Endothelial cell of umbilical vein (primary cell): ENCODE results near the gene CA6.

Experiments
- EZH2 ChIP-seq: IDR thresholded peaks from 2 replicates; pipeline ENCODE4 v1.6.1; 2012; ENCODE audit warnings: borderline replicate concordance, low read depth, mild to moderate bottlenecking, moderate library complexity, low read length, inconsistent platforms; ENCODE audit not compliant: severe bottlenecking
- FOS ChIP-seq: IDR thresholded peaks from 2 replicates; pipeline ENCODE4 v1.6.1; 2011; ENCODE audit warnings: mild to moderate bottlenecking, low read length, moderate library complexity, borderline replicate concordance; ENCODE audit not compliant: insufficient read depth
- JUN ChIP-seq: IDR thresholded peaks from 2 replicates; pipeline ENCODE4 v1.6.1; 2011; ENCODE audit warnings: borderline replicate concordance, low read depth; ENCODE audit not compliant: insufficient read length, insufficient read depth
- POLR2A ChIP-seq: IDR thresholded peaks from 2 replicates; pipeline ENCODE4 v1.6.1; 2012; ENCODE audit warnings: low read depth, mild to moderate bottlenecking, control low read depth, low read length
- POLR2AphosphoS5 ChIP-seq: IDR thresholded peaks from 2 replicates; pipeline ENCODE4 v1.6.1; 2012; ENCODE audit warnings: low read depth, mild to moderate bottlenecking, control low read depth, low read length, moderate library complexity; ENCODE audit not compliant: insufficient read depth
- TF ChIP-seq, protein P1 (sequence below), 2 donors: IDR thresholded peaks; 1 replicate in 1 of 2; 2 replicates in 1 of 2; pipeline ENCODE4 v1.5.1; 2011; ENCODE audit warnings: low read length in 2 of 2, mild to moderate bottlenecking in 2 of 2, moderate library complexity in 2 of 2, control low read depth in 1 of 2, inconsistent platforms in 1 of 2, low read depth in 1 of 2; ENCODE audit not compliant: insufficient read depth in 1 of 2; ENCODE audit errors: extremely low read depth in 1 of 2

DNA sequence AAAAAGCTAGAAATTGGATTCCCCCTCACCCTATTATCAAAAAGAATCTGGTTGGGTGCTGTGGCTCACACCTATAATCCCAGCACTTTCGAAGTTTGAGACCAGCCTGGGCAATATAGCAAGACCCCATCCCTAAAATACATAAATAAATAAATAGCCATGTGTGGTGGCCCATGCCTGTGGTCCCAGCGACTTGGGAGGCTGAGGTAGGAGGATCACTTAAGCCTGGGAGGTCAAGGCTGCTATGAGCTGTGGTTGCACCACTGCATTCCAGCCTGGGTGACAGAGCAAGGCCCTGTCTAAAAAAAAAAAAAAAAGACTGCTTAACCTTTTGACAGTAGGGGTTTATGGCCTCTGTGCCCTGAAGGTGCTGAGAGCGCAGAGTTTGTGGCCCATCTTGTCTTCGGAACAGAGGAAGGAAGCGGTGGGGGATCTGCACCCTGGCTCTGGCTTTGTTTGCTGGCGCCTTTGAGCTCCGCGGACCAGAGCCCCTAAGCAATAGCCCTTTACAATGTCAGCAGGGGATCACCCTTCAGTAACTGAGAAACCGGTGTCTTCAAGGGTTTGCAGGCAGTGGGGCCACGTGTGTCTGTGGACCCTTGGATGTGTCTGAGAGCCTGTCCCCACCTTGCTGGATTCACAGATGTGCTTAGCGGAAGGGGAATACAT lies 58.5 kb downstream of the CA6 start:
- TF ChIP-seq POLR2AphosphoS5 (no peak), JUN (no peak), FOS (no peak), EZH2 (no peak), POLR2A (no peak)
- TF ChIP-seq, protein P1, sequence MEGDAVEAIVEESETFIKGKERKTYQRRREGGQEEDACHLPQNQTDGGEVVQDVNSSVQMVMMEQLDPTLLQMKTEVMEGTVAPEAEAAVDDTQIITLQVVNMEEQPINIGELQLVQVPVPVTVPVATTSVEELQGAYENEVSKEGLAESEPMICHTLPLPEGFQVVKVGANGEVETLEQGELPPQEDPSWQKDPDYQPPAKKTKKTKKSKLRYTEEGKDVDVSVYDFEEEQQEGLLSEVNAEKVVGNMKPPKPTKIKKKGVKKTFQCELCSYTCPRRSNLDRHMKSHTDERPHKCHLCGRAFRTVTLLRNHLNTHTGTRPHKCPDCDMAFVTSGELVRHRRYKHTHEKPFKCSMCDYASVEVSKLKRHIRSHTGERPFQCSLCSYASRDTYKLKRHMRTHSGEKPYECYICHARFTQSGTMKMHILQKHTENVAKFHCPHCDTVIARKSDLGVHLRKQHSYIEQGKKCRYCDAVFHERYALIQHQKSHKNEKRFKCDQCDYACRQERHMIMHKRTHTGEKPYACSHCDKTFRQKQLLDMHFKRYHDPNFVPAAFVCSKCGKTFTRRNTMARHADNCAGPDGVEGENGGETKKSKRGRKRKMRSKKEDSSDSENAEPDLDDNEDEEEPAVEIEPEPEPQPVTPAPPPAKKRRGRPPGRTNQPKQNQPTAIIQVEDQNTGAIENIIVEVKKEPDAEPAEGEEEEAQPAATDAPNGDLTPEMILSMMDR (IDR thresholded peaks at IDR 0.05; ENCODE audit: extremely low read depth in 1 of 2, insufficient read depth in 1 of 2, low read depth in 1 of 2, low read length in 2 of 2), result no peak
